ENCODE measurements around the gene NBEA. TPM values are rescaled to one million over a fixed set of nuclear protein-coding genes. Genes with fewer than 3 reads are reported as not detected.

Gene NBEA
- total RNA-seq, 1 experiment from 2014 or later = 4.1 TPM

DNA sequence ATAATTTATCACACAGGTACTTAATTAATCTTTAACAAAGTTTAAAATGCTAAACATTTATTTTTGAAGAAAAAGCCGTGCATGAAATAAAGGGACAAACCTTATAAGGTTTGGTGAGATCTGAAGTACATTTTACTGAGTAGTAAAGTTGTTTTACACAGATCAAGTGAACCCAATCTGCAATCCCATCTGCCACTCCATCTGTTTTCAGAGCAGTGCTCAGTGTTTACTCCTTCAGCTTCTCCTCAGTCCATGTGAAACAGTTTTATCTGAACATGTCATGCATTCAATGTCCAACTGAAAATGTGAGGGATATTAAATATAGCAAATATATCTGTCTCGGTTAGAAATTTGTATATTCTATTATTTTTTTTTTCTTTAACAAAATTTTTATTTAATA, 367.6 kb downstream of the NBEA start (continued):
- TF ChIP-seq ELF1 (IDR thresholded peaks at IDR 0.05; ENCODE audit: borderline replicate concordance, low read depth) (no peak), FOSL1 (IDR thresholded peaks at IDR 0.05; ENCODE audit: low read depth) (no peak), POLR2A (IDR thresholded peaks at IDR 0.05; ENCODE audit: borderline replicate concordance, extremely low read depth, insufficient read depth, insufficient read length) (no peak), ZNF274 (IDR thresholded peaks at IDR 0.05; ENCODE audit: low read depth, low read length) (no peak)

DNA sequence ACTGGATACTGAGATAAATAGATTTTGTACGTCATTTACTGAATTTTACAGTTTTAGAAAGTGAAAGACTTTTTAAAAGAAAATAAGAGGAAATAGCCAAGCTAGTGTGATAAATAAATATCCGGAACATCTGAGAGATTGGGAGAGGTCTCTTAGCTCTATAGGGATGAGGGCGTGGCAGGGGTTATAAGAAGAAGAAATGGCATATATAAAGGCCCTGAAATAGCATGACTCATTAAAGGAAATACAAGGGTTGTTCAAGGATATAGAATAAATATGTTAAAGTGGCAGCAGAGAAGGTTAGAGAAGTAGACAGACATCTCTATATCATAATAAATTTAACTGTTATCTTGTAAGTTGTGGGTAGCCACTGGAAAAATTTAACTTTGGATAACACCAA, 390.1 kb downstream of the NBEA start:
- ATAC-seq (no peak), DNase-seq (ENCODE audit: low read depth, low spot score) (no peak)
- intact Hi-C loops (cut with micrococcal nuclease) = no loop called here
- CTCF ChIA-PET = no interaction called here
- Histone ChIP-seq H3K4me3 (replicated peaks in 1 of 2; ENCODE audit: low read depth in 1 of 2, low read length in 2 of 2) (no peak overlapping the region), H3K9me3 (ENCODE audit: control insufficient read depth in 1 of 2, insufficient read depth in 1 of 2, low read depth in 1 of 2, low read length in 2 of 2) (no peaks in the 10 kb centered on the region), H3K4me2 (ENCODE audit: low read length) (no peak overlapping the region), H3K9me2 (ENCODE audit: insufficient read depth) (no peaks in the 10 kb centered on the region), H3K27ac (ENCODE audit: low read depth, low read length) (no peak overlapping the region), H4K20me1 (ENCODE audit: insufficient read depth) (no peaks in the 10 kb centered on the region), H3K79me2 (ENCODE audit: insufficient read depth, low read length) (no peaks in the 10 kb centered on the region), H3K36me3 (ENCODE audit: control insufficient read depth in 1 of 2, insufficient read depth in 2 of 2, low read length in 2 of 2) (no peaks in the 10 kb centered on the region), H2AFZ (ENCODE audit: low read depth, low read length, poor library complexity, severe bottlenecking) (no peak overlapping the region), H3K9ac (ENCODE audit: low read length) (no peak overlapping the region), H3K4me1 (ENCODE audit: control insufficient read depth in 1 of 2, insufficient read depth in 2 of 2, low read length in 2 of 2) (no peaks in the 10 kb centered on the region), H3K27me3 (ENCODE audit: insufficient read depth, low read length) (no peaks in the 10 kb centered on the region)
- no TSS peak for BruUV-seq (replicated peaks)
- RAD21 ChIA-PET (ENCODE audit: low non-redundant PET in 1 of 2, low total read pairs in 2 of 2, uncharacterized antibody in 2 of 2, unreplicated experiment in 2 of 2) = no interaction called here
- POLR2A ChIA-PET = no interaction called here
- TF ChIP-seq, protein P1, sequence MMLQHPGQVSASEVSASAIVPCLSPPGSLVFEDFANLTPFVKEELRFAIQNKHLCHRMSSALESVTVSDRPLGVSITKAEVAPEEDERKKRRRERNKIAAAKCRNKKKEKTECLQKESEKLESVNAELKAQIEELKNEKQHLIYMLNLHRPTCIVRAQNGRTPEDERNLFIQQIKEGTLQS (IDR thresholded peaks at IDR 0.05) = no peak
- TF ChIP-seq, protein P2, sequence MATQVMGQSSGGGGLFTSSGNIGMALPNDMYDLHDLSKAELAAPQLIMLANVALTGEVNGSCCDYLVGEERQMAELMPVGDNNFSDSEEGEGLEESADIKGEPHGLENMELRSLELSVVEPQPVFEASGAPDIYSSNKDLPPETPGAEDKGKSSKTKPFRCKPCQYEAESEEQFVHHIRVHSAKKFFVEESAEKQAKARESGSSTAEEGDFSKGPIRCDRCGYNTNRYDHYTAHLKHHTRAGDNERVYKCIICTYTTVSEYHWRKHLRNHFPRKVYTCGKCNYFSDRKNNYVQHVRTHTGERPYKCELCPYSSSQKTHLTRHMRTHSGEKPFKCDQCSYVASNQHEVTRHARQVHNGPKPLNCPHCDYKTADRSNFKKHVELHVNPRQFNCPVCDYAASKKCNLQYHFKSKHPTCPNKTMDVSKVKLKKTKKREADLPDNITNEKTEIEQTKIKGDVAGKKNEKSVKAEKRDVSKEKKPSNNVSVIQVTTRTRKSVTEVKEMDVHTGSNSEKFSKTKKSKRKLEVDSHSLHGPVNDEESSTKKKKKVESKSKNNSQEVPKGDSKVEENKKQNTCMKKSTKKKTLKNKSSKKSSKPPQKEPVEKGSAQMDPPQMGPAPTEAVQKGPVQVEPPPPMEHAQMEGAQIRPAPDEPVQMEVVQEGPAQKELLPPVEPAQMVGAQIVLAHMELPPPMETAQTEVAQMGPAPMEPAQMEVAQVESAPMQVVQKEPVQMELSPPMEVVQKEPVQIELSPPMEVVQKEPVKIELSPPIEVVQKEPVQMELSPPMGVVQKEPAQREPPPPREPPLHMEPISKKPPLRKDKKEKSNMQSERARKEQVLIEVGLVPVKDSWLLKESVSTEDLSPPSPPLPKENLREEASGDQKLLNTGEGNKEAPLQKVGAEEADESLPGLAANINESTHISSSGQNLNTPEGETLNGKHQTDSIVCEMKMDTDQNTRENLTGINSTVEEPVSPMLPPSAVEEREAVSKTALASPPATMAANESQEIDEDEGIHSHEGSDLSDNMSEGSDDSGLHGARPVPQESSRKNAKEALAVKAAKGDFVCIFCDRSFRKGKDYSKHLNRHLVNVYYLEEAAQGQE (IDR thresholded peaks at IDR 0.05; ENCODE audit: low read depth) = no peak
- TF ChIP-seq ELF1 (IDR thresholded peaks at IDR 0.05; ENCODE audit: borderline replicate concordance, low read depth) = no peak
- no peak for TF ChIP-seq SRF (IDR thresholded peaks at IDR 0.05; ENCODE audit: low read depth)
- TF ChIP-seq RAD21 (IDR thresholded peaks at IDR 0.05; ENCODE audit: low read depth) = no peak
- TF ChIP-seq ZNF274 (IDR thresholded peaks at IDR 0.05; ENCODE audit: low read depth, low read length) = no peak
- TF ChIP-seq EGR1 (IDR thresholded peaks at IDR 0.05; ENCODE audit: low read depth) = no peak
- TF ChIP-seq EZH2 (IDR thresholded peaks at IDR 0.05) = no peak
- no peak for TF ChIP-seq POLR2A (IDR thresholded peaks at IDR 0.05; ENCODE audit: borderline replicate concordance, extremely low read depth, insufficient read depth, insufficient read length)
